ENCODE measurements around the gene PDE6D.

- no peak for TF ChIP-seq TCF7L2 (IDR thresholded peaks at IDR 0.05; ENCODE audit: low read depth, low read length)
- TF ChIP-seq, protein P1, sequence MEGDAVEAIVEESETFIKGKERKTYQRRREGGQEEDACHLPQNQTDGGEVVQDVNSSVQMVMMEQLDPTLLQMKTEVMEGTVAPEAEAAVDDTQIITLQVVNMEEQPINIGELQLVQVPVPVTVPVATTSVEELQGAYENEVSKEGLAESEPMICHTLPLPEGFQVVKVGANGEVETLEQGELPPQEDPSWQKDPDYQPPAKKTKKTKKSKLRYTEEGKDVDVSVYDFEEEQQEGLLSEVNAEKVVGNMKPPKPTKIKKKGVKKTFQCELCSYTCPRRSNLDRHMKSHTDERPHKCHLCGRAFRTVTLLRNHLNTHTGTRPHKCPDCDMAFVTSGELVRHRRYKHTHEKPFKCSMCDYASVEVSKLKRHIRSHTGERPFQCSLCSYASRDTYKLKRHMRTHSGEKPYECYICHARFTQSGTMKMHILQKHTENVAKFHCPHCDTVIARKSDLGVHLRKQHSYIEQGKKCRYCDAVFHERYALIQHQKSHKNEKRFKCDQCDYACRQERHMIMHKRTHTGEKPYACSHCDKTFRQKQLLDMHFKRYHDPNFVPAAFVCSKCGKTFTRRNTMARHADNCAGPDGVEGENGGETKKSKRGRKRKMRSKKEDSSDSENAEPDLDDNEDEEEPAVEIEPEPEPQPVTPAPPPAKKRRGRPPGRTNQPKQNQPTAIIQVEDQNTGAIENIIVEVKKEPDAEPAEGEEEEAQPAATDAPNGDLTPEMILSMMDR (IDR thresholded peaks at IDR 0.05) = no peak
- no peak for TF ChIP-seq SIN3A (IDR thresholded peaks at IDR 0.05; ENCODE audit: borderline replicate concordance, insufficient read depth, low read depth, low read length)
- no peak for TF ChIP-seq POLR2AphosphoS5 (IDR thresholded peaks at IDR 0.05; ENCODE audit: low read depth, low read length)
Measured at GRCh38 chr2:231819447-231820042, 38.5 kb upstream of the PDE6D start.
